B cell (primary cell): ENCODE measurements around the gene ERICH2. TPM values are rescaled to one million over a fixed set of nuclear protein-coding genes. Genes with fewer than 3 reads are reported as not detected.

ENCODE experiments used
- ATAC-seq: fragments of 200-7000 bp; cut with Tn5 transposase; one replicate; pipeline ENCODE4 v1.10.0; 2021; ENCODE audit warnings: low read depth, mild to moderate bottlenecking, moderate number of reproducible peaks, moderate library complexity
- CTCF ChIA-PET: fragments of 350-600 bp; sonication (Branson Sonifier 250); formaldehyde crosslinking; loops from one replicate; lab custom pipeline; 2021; ENCODE audit warnings: antibody characterized with exemption, inconsistent platforms; lab: Charles Lee
- POLR2A ChIA-PET: fragments of 350-600 bp; sonication (Branson Sonifier 250); formaldehyde crosslinking; loops from one replicate; lab custom pipeline; 2021; ENCODE audit warnings: antibody characterized with exemption; lab: Charles Lee
- DNase-seq: peaks from one replicate; pipeline ENCODE4 v3.0.0; 2013
- H2AFZ ChIP-seq: 2 replicates; pipeline ENCODE4 v1.6.1; 2012; ENCODE audit warnings: mild to moderate bottlenecking, low read depth, low read length; ENCODE audit not compliant: insufficient read depth, poor library complexity, severe bottlenecking
- H3K27ac ChIP-seq, 2 donors: 1 replicate in 1 of 2; 2 replicates in 1 of 2; pipeline ENCODE4 v1.5.1; 2012 to 2013; ENCODE audit warnings: low read length in 2 of 2, mild to moderate bottlenecking in 2 of 2, moderate library complexity in 1 of 2
- H3K27me3 ChIP-seq, 4 experiments: fragments of 200-600 bp in 1 of 4; sonication (generic) in 1 of 4; replicated peaks in 1 of 4; 1 replicate in 2 of 4; 2 replicates in 2 of 4; pipeline versions ENCODE4 v1.6.1 to v1.7.0; 2013 to 2016; ENCODE audit warnings: low read length in 3 of 4, mild to moderate bottlenecking in 2 of 4, mixed read lengths in 1 of 4, moderate library complexity in 1 of 4; ENCODE audit not compliant: insufficient read depth in 4 of 4, control insufficient read depth in 3 of 4; ENCODE audit errors: control extremely low read depth in 1 of 4
- H3K36me3 ChIP-seq, 2 experiments: replicated peaks in 1 of 2; 1 replicate in 1 of 2; 2 replicates in 1 of 2; pipeline versions ENCODE4 v1.6.1 to v1.7.1; 2013; ENCODE audit warnings: low read length in 1 of 2; ENCODE audit not compliant: insufficient read depth in 2 of 2, control insufficient read depth in 1 of 2; ENCODE audit errors: control extremely low read depth in 1 of 2, extremely low read depth in 1 of 2
- H3K4me1 ChIP-seq, 2 donors: fragments of 200-600 bp in 1 of 2; sonication (generic) in 1 of 2; 1 replicate in 1 of 2; 2 replicates in 1 of 2; pipeline versions ENCODE4 v1.5.1 to v1.6.1; 2013 to 2017; ENCODE audit warnings: low read length in 2 of 2; ENCODE audit not compliant: control insufficient read depth in 2 of 2, insufficient read depth in 2 of 2
- H3K4me2 ChIP-seq: replicated peaks from 2 replicates; pipeline ENCODE3; 2012; ENCODE audit warnings: mild to moderate bottlenecking, low read depth, low read length; ENCODE audit not compliant: poor library complexity, severe bottlenecking
- H3K4me3 ChIP-seq, 5 experiments: fragments of 200-600 bp in 1 of 5; sonication (generic) in 1 of 5; 1 replicate in 3 of 5; 2 replicates in 2 of 5; pipeline versions ENCODE4 v1.5.1 to v1.7.0; 2011 to 2016; ENCODE audit warnings: low read length in 4 of 5, mild to moderate bottlenecking in 4 of 5, low read depth in 2 of 5, control low read depth in 1 of 5, moderate library complexity in 1 of 5; ENCODE audit not compliant: insufficient read depth in 1 of 5; ENCODE audit errors: control extremely low read depth in 1 of 5, extremely low read depth in 1 of 5
- H3K79me2 ChIP-seq: fragments of 200-600 bp; sonication (generic); one replicate; pipeline ENCODE4 v1.6.0; 2016; ENCODE audit warnings: low read length; ENCODE audit not compliant: control insufficient read depth, insufficient read depth
- H3K9ac ChIP-seq: fragments of 200-600 bp; sonication (generic); 2 replicates; pipeline ENCODE4 v1.6.1; 2017; ENCODE audit warnings: mild to moderate bottlenecking, low read length, moderate library complexity
- H3K9me3 ChIP-seq, 3 donors: one replicate each; pipeline versions ENCODE4 v1.6.1 to v1.7.1; 2013; ENCODE audit warnings: low read length in 2 of 3; ENCODE audit not compliant: control insufficient read depth in 2 of 3, insufficient read depth in 1 of 3; ENCODE audit errors: control extremely low read depth in 1 of 3
- H4K20me1 ChIP-seq: 2 replicates; pipeline ENCODE4 v1.6.0; 2012; ENCODE audit warnings: mild to moderate bottlenecking, low read length; ENCODE audit not compliant: insufficient read depth, control insufficient read depth, poor library complexity, severe bottlenecking
- H3K27ac Mint-ChIP-seq: one replicate; pipeline ENCODE4 v1.8.0; 2021; ENCODE audit warnings: mixed read lengths
- H3K27me3 Mint-ChIP-seq: one replicate; pipeline ENCODE4 v1.8.0; 2021; ENCODE audit warnings: mixed read lengths
- H3K4me1 Mint-ChIP-seq: one replicate; pipeline ENCODE4 v1.8.0; 2021; ENCODE audit warnings: mixed read lengths
- H3K4me3 Mint-ChIP-seq: one replicate; pipeline ENCODE4 v1.8.0; 2021; ENCODE audit warnings: mixed read lengths
- H3K9me3 Mint-ChIP-seq: one replicate; pipeline ENCODE4 v1.8.0; 2022; ENCODE audit warnings: mixed read lengths; ENCODE audit not compliant: insufficient read depth
- CTCF ChIP-seq: fragments of 200-600 bp; IDR thresholded peaks from one replicate; pipeline ENCODE4 v1.8.0; 2022; ENCODE audit warnings: antibody characterized with exemption, mild to moderate bottlenecking
- EZH2 ChIP-seq: IDR thresholded peaks from 2 replicates; pipeline ENCODE4 v1.6.1; 2012; ENCODE audit warnings: borderline replicate concordance, low read depth, mild to moderate bottlenecking, moderate library complexity, low read length; ENCODE audit not compliant: insufficient read depth, poor library complexity, severe bottlenecking
- WGBS: methylation state at CpG from one replicate; pipeline ENCODE4 v1.1.5; 2013; ENCODE audit warnings: missing lambda C conversion rate; ENCODE audit not compliant: insufficient coverage; 5-methylcytosine and 5-hydroxymethylcytosine counted together
- intact Hi-C: fragments of 100-400 bp; cut with micrococcal nuclease; formaldehyde crosslinking; loops from one replicate; pipeline ENCODE4 v1.10.0; 2022
- polyA plus RNA-seq: library from polyadenylated mRNA; depleted of rRNA; stranded (reverse); fragments of >200 nt; gene quantifications from 2 replicates; pipeline ENCODE4 v1.2.3, GENCODE V29; 2012
- total RNA-seq, 2 donors: library from RNA; stranded (reverse); fragments of 120-200 nt in 1 of 2; gene quantifications; 1 replicate in 1 of 2; 2 replicates in 1 of 2; pipeline versions ENCODE4 v1.2.3 to v1.2.4, GENCODE V29; 2013 to 2022

Gene ERICH2
- total and polyA plus RNA-seq, 2 donors (not counting 1 experiment from before 2014, with no cell fraction given): not detected

- Mint-ChIP-seq H3K27me3 (peaks cover 28% of the 10 kb centered on the region), H3K9me3 (no peaks in the 10 kb centered on the region), H3K4me3 (peak overlapping the region; percentile 74), H3K27ac (no peak overlapping the region), H3K4me1 (peaks cover 11% of the 10 kb centered on the region)
- ATAC-seq: no peak
- H3K27me3 ChIP-seq: peaks cover 0 to 16% (median 4%) of the 10 kb centered on the region in 4 experiments
- H4K20me1 ChIP-seq: no peaks in the 10 kb centered on the region
- CTCF ChIA-PET: interaction anchor here (0.5 kb wide), 1 partner anchor 415 kb away, joined by 3 read pairs; no protein-coding TSS in a partner anchor
- H3K27ac ChIP-seq: no peak overlapping the region
- H3K4me2 ChIP-seq: peak overlapping the region; percentile 97
- no peaks in the 10 kb centered on the region for H3K79me2 ChIP-seq
- peaks cover 0 to 3% (median 0%) of the 10 kb centered on the region in 3 donors for H3K9me3 ChIP-seq
- peak overlapping the region; percentile 69 for H3K9ac ChIP-seq
- intact Hi-C loops: loop anchor here (5.0 kb wide), 1 partner anchor 46 kb away; the partner anchor contains the start of gene GAD1
- H2AFZ ChIP-seq: peak overlapping the region; percentile 80
- POLR2A ChIA-PET: no interaction called here
- peaks cover 12 to 17% of the 10 kb centered on the region in 2 donors for H3K4me1 ChIP-seq
- DNase-seq: no peak
- no CpG with 5 or more reads among the region's 15 CpGs for WGBS
- no peaks in the 10 kb centered on the region for H3K36me3 ChIP-seq
- H3K4me3 ChIP-seq: peak overlapping the region in 4 of 5 experiments; percentile 37 to 75 (median 60)
- TF ChIP-seq CTCF (no peak), EZH2 (no peak)
Measured at GRCh38 chr2:170771421-170771937, 1.3 kb downstream of the ERICH2 start.

- Histone ChIP-seq H4K20me1 (no peaks in the 10 kb centered on the region), H3K4me1 (peaks cover 12 to 17% of the 10 kb centered on the region in 2 donors), H3K9me3 (peaks cover 0 to 3% (median 0%) of the 10 kb centered on the region in 3 donors), H3K4me2 (no peak overlapping the region), H3K79me2 (no peaks in the 10 kb centered on the region), H3K4me3 (no peak overlapping the region), H3K27me3 (peaks cover 0 to 16% (median 4%) of the 10 kb centered on the region in 4 experiments), H3K9ac (no peak overlapping the region), H3K27ac (no peak overlapping the region), H2AFZ (no peak overlapping the region), H3K36me3 (no peaks in the 10 kb centered on the region)
- Mint-ChIP-seq H3K4me1 (peaks cover 11% of the 10 kb centered on the region), H3K9me3 (no peaks in the 10 kb centered on the region), H3K4me3 (peak overlapping the region; percentile 69), H3K27ac (peak overlapping the region; percentile 34), H3K27me3 (peaks cover 26% of the 10 kb centered on the region)
- ATAC-seq (no peak), DNase-seq (no peak)
- CTCF ChIA-PET: interaction anchor here (0.5 kb wide), 1 partner anchor 416 kb away, joined by 3 read pairs; no protein-coding TSS in a partner anchor
- intact Hi-C loops: loop anchor here (5.0 kb wide), 1 partner anchor 45 kb away; the partner anchor contains the start of gene GAD1
- TF ChIP-seq CTCF (no peak), EZH2 (no peak)
- POLR2A ChIA-PET: no interaction called here
Measured at GRCh38 chr2:170772295-170772694, 2.1 kb downstream of the ERICH2 start.
